Neural cell (in vitro differentiated cells): ENCODE results near the gene FRK. TPM values are rescaled to one million over a fixed set of nuclear protein-coding genes. Genes with fewer than 3 reads are reported as not detected.

Experiments used
- H2AFZ ChIP-seq: fragments of 200-600, 300-800 bp; sonication (generic), shearing (Covaris generic); 2 replicates; pipeline ENCODE4 v1.6.0; 2014; ENCODE audit warnings: low read depth, mild to moderate bottlenecking, antibody characterized with exemption, low read length, moderate library complexity
- H3F3A ChIP-seq: fragments of 200-600 bp; shearing (Covaris generic); 2 replicates; pipeline ENCODE4 v1.6.1; 2016; ENCODE audit warnings: mild to moderate bottlenecking, moderate library complexity, mixed read lengths, antibody characterized with exemption, low read length; ENCODE audit not compliant: insufficient read depth, poor library complexity, severe bottlenecking
- H3K27ac ChIP-seq: fragments of 200-600, 300-800 bp; sonication (generic), shearing (Covaris generic); 2 replicates; pipeline ENCODE4 v1.5.1; 2014; ENCODE audit warnings: mild to moderate bottlenecking, low read length, moderate library complexity
- H3K27me3 ChIP-seq: fragments of 300-800, 200-600 bp; sonication (generic), shearing (Covaris generic); 2 replicates; pipeline ENCODE4 v1.6.0; 2014; ENCODE audit warnings: mild to moderate bottlenecking, low read depth, low read length, moderate library complexity; ENCODE audit not compliant: insufficient read depth
- H3K36me3 ChIP-seq: fragments of 300-800, 200-600 bp; sonication (generic), shearing (Covaris generic); 2 replicates; pipeline ENCODE4 v1.5.1; 2014; ENCODE audit warnings: mild to moderate bottlenecking, antibody characterized with exemption, low read length, moderate library complexity; ENCODE audit not compliant: insufficient read depth
- H3K4me2 ChIP-seq: fragments of 300-800, 200-600 bp; sonication (generic), shearing (Covaris generic); 2 replicates; pipeline ENCODE4 v1.6.0; 2014; ENCODE audit warnings: mild to moderate bottlenecking, low read length
- H3K4me3 ChIP-seq: fragments of 300-800, 200-600 bp; sonication (generic), shearing (Covaris generic); 2 replicates; pipeline ENCODE4 v1.5.1; 2014; ENCODE audit warnings: mild to moderate bottlenecking, low read length, moderate library complexity
- H3K79me2 ChIP-seq: fragments of 200-600 bp; shearing (Covaris generic); replicated peaks from 2 replicates; pipeline ENCODE4 v1.6.0; 2014; ENCODE audit warnings: mild to moderate bottlenecking, low read length, moderate library complexity; ENCODE audit not compliant: insufficient read depth
- H3K9ac ChIP-seq: fragments of 300-800, 200-600 bp; sonication (generic), shearing (Covaris generic); 2 replicates; pipeline ENCODE4 v1.6.1; 2016; ENCODE audit warnings: mild to moderate bottlenecking, low read length, mixed read lengths
- H3K9me2 ChIP-seq: fragments of 200-600 bp; shearing (Covaris generic); 2 replicates; pipeline ENCODE4 v1.6.1; 2016; ENCODE audit warnings: mild to moderate bottlenecking, low read length, mixed read lengths; ENCODE audit not compliant: insufficient read depth
- H3K9me3 ChIP-seq: fragments of 200-600, 300-800 bp; sonication (generic), shearing (Covaris generic); 2 replicates; pipeline ENCODE4 v1.6.1; 2016; ENCODE audit warnings: mild to moderate bottlenecking, mixed run types, low read length, moderate library complexity, mixed read lengths
- H4K20me1 ChIP-seq: fragments of 200-600 bp; shearing (Covaris generic); 2 replicates; pipeline ENCODE4 v1.6.1; 2016; ENCODE audit warnings: mild to moderate bottlenecking, mixed run types; ENCODE audit not compliant: insufficient read depth
- EP300 ChIP-seq: fragments of 450-650 bp; conservative IDR thresholded peaks from 2 replicates; pipeline ENCODE4 v1.6.1; 2014; ENCODE audit warnings: antibody characterized with exemption, mild to moderate bottlenecking, moderate library complexity; ENCODE audit not compliant: poor library complexity, severe bottlenecking
- EZH2 ChIP-seq: fragments of 200-600, 300-800 bp; shearing (Covaris generic), sonication (generic); IDR thresholded peaks from 2 replicates; pipeline ENCODE4 v1.6.1; 2014; ENCODE audit warnings: antibody characterized with exemption, low read length, borderline replicate concordance, mild to moderate bottlenecking; ENCODE audit not compliant: insufficient read depth, poor library complexity, severe bottlenecking
- MXI1 ChIP-seq: fragments of 450-650 bp; conservative IDR thresholded peaks from 2 replicates; pipeline ENCODE4 v1.6.1; 2014; ENCODE audit warnings: antibody characterized with exemption, mild to moderate bottlenecking; ENCODE audit not compliant: poor library complexity, severe bottlenecking
- POLR2AphosphoS5 ChIP-seq: IDR thresholded peaks from 2 replicates; pipeline ENCODE4 v1.6.1; 2012
- RAD21 ChIP-seq: fragments of 450-650 bp; conservative IDR thresholded peaks from 2 replicates; pipeline ENCODE4 v1.6.1; 2014; ENCODE audit warnings: antibody characterized with exemption, mild to moderate bottlenecking, moderate library complexity
- SMC3 ChIP-seq: fragments of 450-650 bp; conservative IDR thresholded peaks from 2 replicates; pipeline ENCODE4 v1.6.1; 2014; ENCODE audit warnings: antibody characterized with exemption, mild to moderate bottlenecking, moderate library complexity; ENCODE audit not compliant: poor library complexity
- TAF1 ChIP-seq: IDR thresholded peaks from 2 replicates; pipeline ENCODE4 v1.6.1; 2012; ENCODE audit warnings: low read depth
- polyA plus RNA-seq: library from polyadenylated mRNA; depleted of rRNA; stranded (reverse); fragments of >200 nt; gene quantifications from 2 replicates; pipeline ENCODE4 v1.2.3, GENCODE V29; 2014
- TF ChIP-seq, protein P1 (sequence below): IDR thresholded peaks from 2 replicates; pipeline ENCODE4 v1.6.1; 2012; ENCODE audit warnings: borderline replicate concordance
- TF ChIP-seq, protein P2 (sequence below): fragments of 450-650 bp; IDR thresholded peaks from 2 replicates; pipeline ENCODE4 v1.5.1; 2014; ENCODE audit warnings: antibody characterized with exemption, mild to moderate bottlenecking, moderate library complexity; ENCODE audit not compliant: poor library complexity, severe bottlenecking

The FRK gene
- polyA plus RNA-seq, 1 donor from 2014 or later, result not detected

DNA sequence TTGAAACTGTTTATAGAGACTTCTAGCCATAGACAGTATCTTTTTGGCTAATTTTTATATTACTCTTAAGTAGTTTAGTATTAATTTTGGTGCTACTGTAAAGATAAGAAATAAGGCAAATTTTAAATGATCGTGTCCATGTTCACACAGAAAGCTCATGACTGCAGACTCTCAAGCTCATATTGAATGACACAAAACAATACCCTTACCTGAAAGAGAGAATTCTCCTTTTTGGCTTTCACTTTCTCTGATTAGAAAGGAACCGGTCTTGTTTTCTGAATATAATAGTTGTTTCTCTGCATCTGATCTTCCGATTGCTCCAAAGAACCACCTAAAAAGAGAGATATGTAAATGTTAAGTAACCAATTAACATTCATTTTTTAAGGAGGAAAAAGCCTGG, 57.0 kb downstream of the FRK start:
- H3F3A ChIP-seq, result no peaks in the 10 kb centered on the region
- H3K27ac ChIP-seq, result no peak overlapping the region
- H3K36me3 ChIP-seq, result no peaks in the 10 kb centered on the region
- H4K20me1 ChIP-seq, result no peaks in the 10 kb centered on the region
- TF ChIP-seq TAF1 (no peak), MXI1 (no peak), POLR2AphosphoS5 (no peak), EZH2 (no peak), EP300 (no peak), RAD21 (no peak), SMC3 (no peak)
- TF ChIP-seq, protein P1, sequence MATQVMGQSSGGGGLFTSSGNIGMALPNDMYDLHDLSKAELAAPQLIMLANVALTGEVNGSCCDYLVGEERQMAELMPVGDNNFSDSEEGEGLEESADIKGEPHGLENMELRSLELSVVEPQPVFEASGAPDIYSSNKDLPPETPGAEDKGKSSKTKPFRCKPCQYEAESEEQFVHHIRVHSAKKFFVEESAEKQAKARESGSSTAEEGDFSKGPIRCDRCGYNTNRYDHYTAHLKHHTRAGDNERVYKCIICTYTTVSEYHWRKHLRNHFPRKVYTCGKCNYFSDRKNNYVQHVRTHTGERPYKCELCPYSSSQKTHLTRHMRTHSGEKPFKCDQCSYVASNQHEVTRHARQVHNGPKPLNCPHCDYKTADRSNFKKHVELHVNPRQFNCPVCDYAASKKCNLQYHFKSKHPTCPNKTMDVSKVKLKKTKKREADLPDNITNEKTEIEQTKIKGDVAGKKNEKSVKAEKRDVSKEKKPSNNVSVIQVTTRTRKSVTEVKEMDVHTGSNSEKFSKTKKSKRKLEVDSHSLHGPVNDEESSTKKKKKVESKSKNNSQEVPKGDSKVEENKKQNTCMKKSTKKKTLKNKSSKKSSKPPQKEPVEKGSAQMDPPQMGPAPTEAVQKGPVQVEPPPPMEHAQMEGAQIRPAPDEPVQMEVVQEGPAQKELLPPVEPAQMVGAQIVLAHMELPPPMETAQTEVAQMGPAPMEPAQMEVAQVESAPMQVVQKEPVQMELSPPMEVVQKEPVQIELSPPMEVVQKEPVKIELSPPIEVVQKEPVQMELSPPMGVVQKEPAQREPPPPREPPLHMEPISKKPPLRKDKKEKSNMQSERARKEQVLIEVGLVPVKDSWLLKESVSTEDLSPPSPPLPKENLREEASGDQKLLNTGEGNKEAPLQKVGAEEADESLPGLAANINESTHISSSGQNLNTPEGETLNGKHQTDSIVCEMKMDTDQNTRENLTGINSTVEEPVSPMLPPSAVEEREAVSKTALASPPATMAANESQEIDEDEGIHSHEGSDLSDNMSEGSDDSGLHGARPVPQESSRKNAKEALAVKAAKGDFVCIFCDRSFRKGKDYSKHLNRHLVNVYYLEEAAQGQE, result no peak
- TF ChIP-seq, protein P2, sequence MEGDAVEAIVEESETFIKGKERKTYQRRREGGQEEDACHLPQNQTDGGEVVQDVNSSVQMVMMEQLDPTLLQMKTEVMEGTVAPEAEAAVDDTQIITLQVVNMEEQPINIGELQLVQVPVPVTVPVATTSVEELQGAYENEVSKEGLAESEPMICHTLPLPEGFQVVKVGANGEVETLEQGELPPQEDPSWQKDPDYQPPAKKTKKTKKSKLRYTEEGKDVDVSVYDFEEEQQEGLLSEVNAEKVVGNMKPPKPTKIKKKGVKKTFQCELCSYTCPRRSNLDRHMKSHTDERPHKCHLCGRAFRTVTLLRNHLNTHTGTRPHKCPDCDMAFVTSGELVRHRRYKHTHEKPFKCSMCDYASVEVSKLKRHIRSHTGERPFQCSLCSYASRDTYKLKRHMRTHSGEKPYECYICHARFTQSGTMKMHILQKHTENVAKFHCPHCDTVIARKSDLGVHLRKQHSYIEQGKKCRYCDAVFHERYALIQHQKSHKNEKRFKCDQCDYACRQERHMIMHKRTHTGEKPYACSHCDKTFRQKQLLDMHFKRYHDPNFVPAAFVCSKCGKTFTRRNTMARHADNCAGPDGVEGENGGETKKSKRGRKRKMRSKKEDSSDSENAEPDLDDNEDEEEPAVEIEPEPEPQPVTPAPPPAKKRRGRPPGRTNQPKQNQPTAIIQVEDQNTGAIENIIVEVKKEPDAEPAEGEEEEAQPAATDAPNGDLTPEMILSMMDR, result no peak
- no peaks in the 10 kb centered on the region for H3K9me3 ChIP-seq
- no peaks in the 10 kb centered on the region for H3K9me2 ChIP-seq
- H3K9ac ChIP-seq, result no peak overlapping the region
- no peak overlapping the region for H3K4me2 ChIP-seq
- H3K27me3 ChIP-seq, result no peaks in the 10 kb centered on the region
- H2AFZ ChIP-seq, result no peak overlapping the region
- H3K79me2 ChIP-seq, result no peaks in the 10 kb centered on the region
- H3K4me3 ChIP-seq, result no peak overlapping the region

DNA sequence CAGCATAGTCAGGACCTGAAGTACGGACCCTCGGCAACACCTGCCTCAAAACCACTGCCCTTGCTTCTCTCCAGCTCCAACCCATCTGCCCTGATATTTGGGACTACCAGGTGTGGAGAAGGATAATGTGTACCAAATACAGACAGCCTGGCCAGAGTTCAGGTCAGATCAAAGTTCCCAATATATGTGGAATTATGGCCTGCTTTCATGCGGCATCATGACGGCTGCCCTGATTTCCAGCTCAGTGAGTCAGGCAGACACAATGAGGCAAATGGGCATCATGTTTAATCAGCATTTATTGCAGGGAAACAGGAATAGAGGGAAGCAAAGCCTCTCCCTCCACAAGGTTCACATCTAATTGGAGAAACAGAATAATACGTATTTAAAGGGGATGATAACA, 57.9 kb downstream of the FRK start:
- no peak overlapping the region for H3K4me3 ChIP-seq
- no peak overlapping the region for H3K27ac ChIP-seq
- H3K9me2 ChIP-seq, result no peaks in the 10 kb centered on the region
- no peak overlapping the region for H3K4me2 ChIP-seq
- no peak overlapping the region for H2AFZ ChIP-seq
- no peaks in the 10 kb centered on the region for H3K27me3 ChIP-seq
- H3K79me2 ChIP-seq, result no peaks in the 10 kb centered on the region
- no peaks in the 10 kb centered on the region for H3K36me3 ChIP-seq
- no peak for TF ChIP-seq TAF1
- TF ChIP-seq EZH2, result no peak
- TF ChIP-seq, protein P2, result no peak
- TF ChIP-seq, protein P1, result no peak
- no peak for TF ChIP-seq POLR2AphosphoS5
- no peak for TF ChIP-seq RAD21
- TF ChIP-seq MXI1, result no peak
- H3K9ac ChIP-seq, result no peak overlapping the region
- H3K9me3 ChIP-seq, result no peaks in the 10 kb centered on the region
- H3F3A ChIP-seq, result no peaks in the 10 kb centered on the region
- H4K20me1 ChIP-seq, result no peaks in the 10 kb centered on the region
